Kidney (tissue), 14 donors: ENCODE measurements around the gene LENG8. TPM values are rescaled to one million over a fixed set of nuclear protein-coding genes. Genes with fewer than 3 reads are reported as not detected.

ENCODE experiments used
- DNase-seq, 5 donors: peaks; one replicate each; pipeline ENCODE4 v3.0.0-alpha.2; 2013 to 2020
- FAIRE-seq: peaks from 2 replicates; lab custom pipeline; 2012; peaks lifted over from hg19 to GRCh38; lab: Jason Lieb, UNC
- H3K27ac ChIP-seq, 2 donors: one replicate each; pipeline ENCODE4 v1.7.0; 2013; ENCODE audit warnings: low read depth in 2 of 2, low read length in 2 of 2, inconsistent platforms in 1 of 2
- H3K27me3 ChIP-seq: one replicate; pipeline ENCODE4 v1.7.1; 2013; ENCODE audit warnings: low read length, inconsistent platforms; ENCODE audit not compliant: control insufficient read depth, insufficient read depth
- H3K36me3 ChIP-seq, 3 donors: one replicate each; pipeline versions ENCODE4 v1.7.0 to v1.7.1; 2013; ENCODE audit warnings: low read length in 3 of 3, control low read depth in 1 of 3, inconsistent platforms in 1 of 3; ENCODE audit not compliant: insufficient read depth in 3 of 3, control insufficient read depth in 2 of 3
- H3K4me1 ChIP-seq, 3 donors: one replicate each; pipeline versions ENCODE4 v1.7.0 to v1.7.1; 2013; ENCODE audit warnings: low read length in 3 of 3, inconsistent platforms in 1 of 3, low read depth in 1 of 3; ENCODE audit not compliant: control insufficient read depth in 2 of 3, insufficient read depth in 2 of 3
- H3K4me3 ChIP-seq, 3 donors: one replicate each; pipeline versions ENCODE4 v1.7.0 to v1.8.1; 2013; ENCODE audit warnings: low read length in 3 of 3, control low read depth in 1 of 3, inconsistent platforms in 1 of 3
- H3K9ac ChIP-seq, 3 donors: one replicate each; pipeline versions ENCODE4 v1.7.0 to v1.7.1; 2013; ENCODE audit warnings: low read length in 3 of 3, control low read depth in 1 of 3, inconsistent platforms in 1 of 3
- H3K9me3 ChIP-seq, 3 donors: one replicate each; pipeline versions ENCODE4 v1.7.0 to v1.7.1; 2013; ENCODE audit warnings: low read length in 3 of 3, control low read depth in 1 of 3, inconsistent platforms in 1 of 3; ENCODE audit not compliant: control insufficient read depth in 2 of 3, insufficient read depth in 1 of 3
- CTCF ChIP-seq: IDR thresholded peaks from 3 replicates; pipeline ENCODE4 v1.5.1; 2012; ENCODE audit warnings: mild to moderate bottlenecking, moderate library complexity, borderline replicate concordance; ENCODE audit not compliant: insufficient read depth; ENCODE audit errors: extremely low read depth
- intact Hi-C: fragments of 100-400 bp; cut with DNase I; formaldehyde crosslinking; loops from one replicate; pipeline ENCODE4 v1.11.1; 2022
- polyA plus RNA-seq: library from polyadenylated mRNA; stranded (reverse); fragments of 350-450 nt; fragmentation: Illumina TruSeq; extraction: RNeasy Lipid Tissue Mini Kit (QIAGEN cat#74804); gene quantifications from one replicate; pipeline ENCODE4 v1.2.3, GENCODE V29; 2014; ENCODE audit warnings: low read depth, low replicate concordance; ENCODE audit not compliant: insufficient read depth
- total RNA-seq: library from RNA; stranded (reverse); fragmentation: NEBNext Ultra II Directional; extraction: Animal tissue kit (Norgen Biotek cat#: 25700); gene quantifications from one replicate; pipeline ENCODE4 v1.2.1, GENCODE V29; 2021
- donor health status: control.
- donor health status: control.
- donor health status: control.
- donor health status: control.
- donor health status: control.
- donor health status: DM: yes; HTN: yes; CAD: no.
- donor health status: Normal renal cell carcinoma (clear cell type).

The LENG8 gene
- total and polyA plus RNA-seq, 2 donors from 2014 or later: 48.6 to 208 TPM

GRCh38 chr19:54434873-54435214 lies 14.2 kb upstream of the LENG8 start:
- intact Hi-C loops: no loop called here
- no peak for TF ChIP-seq CTCF
- H3K4me1 ChIP-seq: peaks cover 0 to 7% (median 6%) of the 10 kb centered on the region in 3 donors
- no peak overlapping the region for H3K4me3 ChIP-seq
- no peak overlapping the region for H3K27ac ChIP-seq
- DNase-seq: peak in 2 of 5 donors; percentile 54 to 61
- no peak overlapping the region for H3K9ac ChIP-seq
- H3K27me3 ChIP-seq: no peaks in the 10 kb centered on the region
- H3K36me3 ChIP-seq: no peaks in the 10 kb centered on the region
- FAIRE-seq: no peak
- no peaks in the 10 kb centered on the region for H3K9me3 ChIP-seq

- Histone ChIP-seq H3K9ac (no peak overlapping the region), H3K27ac (no peak overlapping the region), H3K9me3 (no peaks in the 10 kb centered on the region), H3K36me3 (no peaks in the 10 kb centered on the region), H3K27me3 (no peaks in the 10 kb centered on the region), H3K4me3 (no peak overlapping the region), H3K4me1 (peaks cover 0 to 7% (median 6%) of the 10 kb centered on the region in 3 donors)
- TF ChIP-seq CTCF: no peak
- intact Hi-C loops: no loop called here
- DNase-seq (peak in 2 of 5 donors; percentile 62 to 69), FAIRE-seq (no peak)
Observed at GRCh38 chr19:54435551-54436016, 13.4 kb upstream of the LENG8 start.

- Histone ChIP-seq H3K27me3 (no peaks in the 10 kb centered on the region), H3K27ac (no peak overlapping the region), H3K9me3 (no peaks in the 10 kb centered on the region), H3K9ac (no peak overlapping the region), H3K4me1 (peaks cover 0 to 7% (median 6%) of the 10 kb centered on the region in 3 donors), H3K36me3 (no peaks in the 10 kb centered on the region), H3K4me3 (no peak overlapping the region)
- DNase-seq (peak in 2 of 5 donors; percentile 54 to 59), FAIRE-seq (no peak)
- intact Hi-C loops: no loop called here
- TF ChIP-seq CTCF: no peak
Observed at GRCh38 chr19:54436031-54436523, 12.9 kb upstream of the LENG8 start.
